Gastroesophageal sphincter (tissue), 4 donors: ENCODE data around the gene APOA4. TPM values are rescaled to one million over a fixed set of nuclear protein-coding genes. Genes with fewer than 3 reads are reported as not detected.

Experiments
- ATAC-seq: fragments of 150-250 bp; one replicate; pipeline ENCODE4 v1.9.1; 2016; ENCODE audit warnings: mild to moderate bottlenecking, moderate library complexity
- H3K27ac ChIP-seq, 4 donors: fragments of 200-600 bp; sonication (generic) in 3 of 4; 1 replicate in 3 of 4; 2 replicates in 1 of 4; pipeline ENCODE4 v1.5.1; 2016 to 2019
- H3K27me3 ChIP-seq: fragments of 200-600 bp; sonication (generic); one replicate; pipeline ENCODE4 v1.5.1; 2019
- H3K36me3 ChIP-seq, 2 donors: fragments of 200-600 bp; sonication (generic); one replicate each; pipeline ENCODE4 v1.5.1; 2019; ENCODE audit warnings: control low read depth in 1 of 2
- H3K4me1 ChIP-seq, 3 donors: fragments of 200-600 bp; sonication (generic); 1 replicate in 2 of 3; 2 replicates in 1 of 3; pipeline ENCODE4 v1.5.1; 2016 to 2019; ENCODE audit warnings: control low read depth in 2 of 3
- H3K4me3 ChIP-seq, 2 donors: fragments of 200-600 bp; sonication (generic); one replicate each; pipeline ENCODE4 v1.5.1; 2019; ENCODE audit warnings: mild to moderate bottlenecking in 1 of 2, moderate library complexity in 1 of 2
- H3K9me3 ChIP-seq, 3 donors: fragments of 200-600 bp; sonication (generic); one replicate each; pipeline ENCODE4 v1.5.1; 2017 to 2019; ENCODE audit warnings: control low read depth in 2 of 3
- EP300 ChIP-seq: sonication (generic); formaldehyde crosslinking; IDR thresholded peaks from one replicate; pipeline ENCODE4 v1.6.1; 2017; ENCODE audit warnings: antibody characterized with exemption, mild to moderate bottlenecking
- POLR2A ChIP-seq, 2 donors: fragments of 450-650 bp; IDR thresholded peaks; one replicate each; pipeline ENCODE4 v1.6.1; 2017; ENCODE audit warnings: antibody characterized with exemption in 2 of 2, mild to moderate bottlenecking in 2 of 2, moderate library complexity in 1 of 2
- POLR2AphosphoS5 ChIP-seq: sonication (generic); formaldehyde crosslinking; IDR thresholded peaks from one replicate; pipeline ENCODE4 v1.6.1; 2017; ENCODE audit warnings: antibody characterized with exemption
- WGBS, 2 donors: methylation state at CpG; one replicate each; pipeline ENCODE4 v1.1.5; 2018; ENCODE audit warnings: low coverage in 1 of 2; 5-methylcytosine and 5-hydroxymethylcytosine counted together
- total RNA-seq, 4 donors: library from RNA; depleted of rRNA; stranded (reverse); fragments of >200 nt; gene quantifications; one replicate each; pipeline ENCODE4 v1.1.0, GENCODE V29; 2016
- TF ChIP-seq, protein P1 (sequence below), 4 experiments: fragments of 200-600 bp in 2 of 4; fragments of 450-650 bp in 2 of 4; sonication (generic) in 1 of 4; IDR thresholded peaks; one replicate each; pipeline ENCODE4 v1.5.1; 2017 to 2019; ENCODE audit warnings: antibody characterized with exemption in 4 of 4, mild to moderate bottlenecking in 2 of 4, moderate library complexity in 2 of 4

Gene APOA4
- total RNA-seq, 4 donors from 2014 or later, result 0.19 TPM; not detected in 3

GRCh38 chr11:116861539-116861938, 38.4 kb upstream of the APOA4 start:
- Histone ChIP-seq H3K36me3 (peaks cover 0 to 100% of the 10 kb centered on the region in 2 donors), H3K27me3 (no peaks in the 10 kb centered on the region), H3K4me1 (no peaks in the 10 kb centered on the region), H3K27ac (no peak overlapping the region), H3K4me3 (no peak overlapping the region), H3K9me3 (no peaks in the 10 kb centered on the region)
- 57 to 69% methylated on average over 1 of the region's 1 CpG for WGBS, 2 donors
- no peak for ATAC-seq
- TF ChIP-seq EP300 (no peak), POLR2A (IDR thresholded peaks at IDR 0.05) (no peak), POLR2AphosphoS5 (no peak)
- TF ChIP-seq, protein P1, sequence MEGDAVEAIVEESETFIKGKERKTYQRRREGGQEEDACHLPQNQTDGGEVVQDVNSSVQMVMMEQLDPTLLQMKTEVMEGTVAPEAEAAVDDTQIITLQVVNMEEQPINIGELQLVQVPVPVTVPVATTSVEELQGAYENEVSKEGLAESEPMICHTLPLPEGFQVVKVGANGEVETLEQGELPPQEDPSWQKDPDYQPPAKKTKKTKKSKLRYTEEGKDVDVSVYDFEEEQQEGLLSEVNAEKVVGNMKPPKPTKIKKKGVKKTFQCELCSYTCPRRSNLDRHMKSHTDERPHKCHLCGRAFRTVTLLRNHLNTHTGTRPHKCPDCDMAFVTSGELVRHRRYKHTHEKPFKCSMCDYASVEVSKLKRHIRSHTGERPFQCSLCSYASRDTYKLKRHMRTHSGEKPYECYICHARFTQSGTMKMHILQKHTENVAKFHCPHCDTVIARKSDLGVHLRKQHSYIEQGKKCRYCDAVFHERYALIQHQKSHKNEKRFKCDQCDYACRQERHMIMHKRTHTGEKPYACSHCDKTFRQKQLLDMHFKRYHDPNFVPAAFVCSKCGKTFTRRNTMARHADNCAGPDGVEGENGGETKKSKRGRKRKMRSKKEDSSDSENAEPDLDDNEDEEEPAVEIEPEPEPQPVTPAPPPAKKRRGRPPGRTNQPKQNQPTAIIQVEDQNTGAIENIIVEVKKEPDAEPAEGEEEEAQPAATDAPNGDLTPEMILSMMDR (IDR thresholded peaks at IDR 0.05), result no peak

DNA sequence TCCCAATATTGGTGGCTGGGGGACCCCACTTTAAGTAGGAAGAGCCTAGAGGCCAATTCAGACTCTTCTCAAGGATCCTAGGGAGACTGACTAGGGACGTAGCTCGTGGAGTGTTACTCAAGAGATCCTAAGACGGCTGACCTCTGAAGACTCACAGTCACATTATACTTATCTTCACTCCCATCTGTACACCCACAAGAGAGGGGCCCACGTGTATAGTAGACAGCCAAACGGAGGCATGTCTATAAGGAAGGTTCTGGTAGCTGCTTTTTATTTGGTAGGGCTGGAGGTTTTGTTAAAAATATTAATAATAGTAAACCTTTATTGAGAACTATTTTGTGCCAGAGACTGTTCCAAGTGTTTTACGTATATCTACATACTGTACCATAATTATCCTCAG, 37.2 kb upstream of the APOA4 start:
- Histone ChIP-seq H3K4me1 (no peaks in the 10 kb centered on the region), H3K27ac (no peak overlapping the region), H3K9me3 (no peaks in the 10 kb centered on the region), H3K36me3 (peaks cover 0 to 99% of the 10 kb centered on the region in 2 donors), H3K27me3 (no peaks in the 10 kb centered on the region), H3K4me3 (no peak overlapping the region)
- TF ChIP-seq POLR2A (IDR thresholded peaks at IDR 0.05) (no peak), POLR2AphosphoS5 (no peak), EP300 (no peak)
- TF ChIP-seq, protein P1 (IDR thresholded peaks at IDR 0.05), result no peak
- 88 to 92% methylated on average over 5 to 6 of the region's 6 CpGs for WGBS, 2 donors
- ATAC-seq, result no peak

- ATAC-seq, result no peak
- H3K4me3 ChIP-seq, result no peak overlapping the region
- TF ChIP-seq, protein P1 (IDR thresholded peaks at IDR 0.05), result no peak
- no peak for TF ChIP-seq POLR2A (IDR thresholded peaks at IDR 0.05)
- H3K27me3 ChIP-seq, result no peaks in the 10 kb centered on the region
- peaks cover 0 to 99% of the 10 kb centered on the region in 2 donors for H3K36me3 ChIP-seq
- H3K27ac ChIP-seq, result no peak overlapping the region
- H3K4me1 ChIP-seq, result no peaks in the 10 kb centered on the region
- WGBS, 2 donors, result 84 to 100% methylated on average over 2 of the region's 8 CpGs
- H3K9me3 ChIP-seq, result no peaks in the 10 kb centered on the region
Observed at GRCh38 chr11:116859175-116859574, 36.1 kb upstream of the APOA4 start.

DNA sequence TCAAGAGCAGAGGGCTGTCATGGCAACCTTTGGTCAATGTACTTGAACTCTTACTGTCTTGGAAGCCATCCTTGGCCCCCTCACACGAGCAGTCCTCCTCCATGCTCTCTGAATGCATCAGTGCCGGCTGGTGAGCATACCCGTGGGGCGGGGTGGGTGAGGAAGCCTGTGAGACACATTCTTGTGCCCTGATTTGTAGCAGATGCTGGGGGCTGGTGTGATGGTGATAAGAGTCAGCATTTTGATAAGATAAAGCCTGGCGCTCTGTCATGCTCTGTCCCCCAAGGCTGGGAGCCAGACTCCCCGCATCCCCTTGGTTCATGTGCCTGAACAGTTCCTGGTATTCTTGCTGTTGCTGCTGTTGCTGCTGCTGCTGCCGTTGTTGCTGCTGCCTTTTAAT, 34.8 kb upstream of the APOA4 start:
- peaks cover 0 to 96% of the 10 kb centered on the region in 2 donors for H3K36me3 ChIP-seq

DNA sequence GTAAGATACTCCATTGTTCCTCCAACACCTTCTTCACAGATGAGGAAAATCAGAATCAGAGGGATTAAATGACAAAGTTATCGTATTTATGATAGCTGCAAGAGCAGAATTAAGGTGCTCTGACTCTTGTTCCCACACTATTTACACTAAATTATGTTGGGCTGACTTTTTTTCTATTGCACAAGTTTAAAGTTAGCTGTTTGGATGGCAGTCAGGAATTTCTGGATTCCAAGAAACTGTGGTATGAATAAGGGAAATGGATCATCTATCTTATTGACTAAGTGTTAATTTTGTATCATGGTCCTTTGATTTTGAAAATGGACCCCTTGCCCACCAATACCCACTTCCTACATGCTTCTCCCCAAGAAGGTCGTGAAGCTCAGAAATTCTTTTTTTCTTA, 34.2 kb upstream of the APOA4 start:
- no peak for TF ChIP-seq POLR2A (IDR thresholded peaks at IDR 0.05)
- no peak for TF ChIP-seq POLR2AphosphoS5
- no peak for TF ChIP-seq EP300
- TF ChIP-seq, protein P1 (IDR thresholded peaks at IDR 0.05), result no peak
- no peaks in the 10 kb centered on the region for H3K9me3 ChIP-seq
- WGBS, 2 donors, result 70 to 74% methylated on average over 1 to 2 of the region's 2 CpGs
- no peak overlapping the region for H3K27ac ChIP-seq
- H3K4me1 ChIP-seq, result peaks cover 0 to 15% (median 0%) of the 10 kb centered on the region in 3 donors
- no peak overlapping the region for H3K4me3 ChIP-seq
- peaks cover 0 to 91% of the 10 kb centered on the region in 2 donors for H3K36me3 ChIP-seq
- ATAC-seq, result no peak
- no peaks in the 10 kb centered on the region for H3K27me3 ChIP-seq

More for the DNA sequence above, 34.8 kb upstream of the APOA4 start:
- Histone ChIP-seq H3K4me3 (no peak overlapping the region), H3K27me3 (no peaks in the 10 kb centered on the region), H3K9me3 (no peaks in the 10 kb centered on the region), H3K27ac (no peak overlapping the region), H3K4me1 (peaks cover 0 to 9% (median 0%) of the 10 kb centered on the region in 3 donors)
- 71% methylated on average over 3 of the region's 7 CpGs; no CpG with 5 or more reads in 1 of the 2 donors for WGBS, 2 donors
- TF ChIP-seq POLR2AphosphoS5 (no peak), POLR2A (IDR thresholded peaks at IDR 0.05) (no peak), EP300 (no peak)
- TF ChIP-seq, protein P1 (IDR thresholded peaks at IDR 0.05), result no peak
- ATAC-seq, result no peak
